ENCODE results near the gene WBP1. TPM values are rescaled to one million over a fixed set of nuclear protein-coding genes. Genes with fewer than 3 reads are reported as not detected.

The WBP1 gene
- total RNA-seq, 2 donors from 2014 or later, result 65.0 to 87.7 TPM

Other genes with a start within 250 kb of the WBP1 start
- 1 to 10 TPM; 4.4 to 6.5 TPM for gene SLC4A5, start 115.0 kb upstream of the WBP1 start, total RNA-seq
- gene DCTN1, start 78.1 kb upstream of the WBP1 start, total RNA-seq, result 10 to 100 TPM; 68.9 to 71.4 TPM
- 1 to 10 TPM; 3.7 to 4.9 TPM for gene C2orf81, start 36.8 kb upstream of the WBP1 start, total RNA-seq
- 10 to 100 TPM; 67.6 to 67.9 TPM for gene WDR54, start 36.7 kb upstream of the WBP1 start, total RNA-seq
- 1 to 10 TPM; 3.1 to 4.8 TPM for gene RTKN, start 16.5 kb upstream of the WBP1 start, total RNA-seq
- gene INO80B, start 3.4 kb upstream of the WBP1 start, total RNA-seq, result 10 to 100 TPM; 39.2 to 44.1 TPM
- 10 to 100 TPM; 64.7 to 65.1 TPM for gene MOGS, start 6.9 kb downstream of the WBP1 start, total RNA-seq
- gene MRPL53, start 14.2 kb downstream of the WBP1 start, total RNA-seq, result 10 to 100 TPM; 65.7 to 80.7 TPM
- gene CCDC142, start 24.6 kb downstream of the WBP1 start, total RNA-seq, result 1 to 10 TPM; 9.0 to 9.5 TPM
- gene TTC31, start 24.6 kb downstream of the WBP1 start, total RNA-seq, result 10 to 100 TPM; 41.8 to 43.9 TPM
- 1 to 10 TPM; 1.2 TPM for gene LBX2, start 41.2 kb downstream of the WBP1 start, total RNA-seq
- 10 to 100 TPM; 46.9 to 63.1 TPM for gene PCGF1, start 49.3 kb downstream of the WBP1 start, total RNA-seq
- 1 to 10 TPM; 1.4 to 2.4 TPM for gene TLX2, start 56.0 kb downstream of the WBP1 start, total RNA-seq
- 1 to 10 TPM; 1.5 to 1.9 TPM for gene DQX1, start 67.8 kb downstream of the WBP1 start, total RNA-seq
- gene AUP1, start 71.3 kb downstream of the WBP1 start, total RNA-seq, result 100 to 1,000 TPM; 128 to 136 TPM
- gene HTRA2, start 71.5 kb downstream of the WBP1 start, total RNA-seq, result 10 to 100 TPM; 74.3 to 84.9 TPM
- 1 to 10 TPM; 3.1 to 3.6 TPM for gene LOXL3, start 95.5 kb downstream of the WBP1 start, total RNA-seq
- 10 to 100 TPM; 20.6 to 25.6 TPM for gene DOK1, start 96.3 kb downstream of the WBP1 start, total RNA-seq
- gene M1AP, start 189.9 kb downstream of the WBP1 start, total RNA-seq, result not detected
- gene SEMA4F, start 195.8 kb downstream of the WBP1 start, total RNA-seq, result 1 to 10 TPM; 6.4 to 9.7 TPM

Data from activated T-cell treated with anti-CD3 and anti-CD28 coated beads, Interleukin-2, amount 50 U/mL, for 72 hours (primary cell).